Measurements from ENCODE around the gene XRN2. TPM values are rescaled to one million over a fixed set of nuclear protein-coding genes. Genes with fewer than 3 reads are reported as not detected.
A peak's percentile ranks its signal among the peaks of the same experiment; 100 is the strongest.

Gene XRN2
- total RNA-seq, 1 experiment from 2014 or later = 118 TPM

GRCh38 chr20:21312813-21313474 is 9.8 kb downstream of the XRN2 start:
- TF ChIP-seq FOXP1 (CRISPR knock-in tag; IDR thresholded peaks at IDR 0.05; ENCODE audit: borderline replicate concordance) = no peak
- TF ChIP-seq GABPB1 (CRISPR knock-in tag; IDR thresholded peaks at IDR 0.05) = no peak
- TF ChIP-seq NR3C1 (CRISPR knock-in tag; conservative IDR thresholded peaks at IDR 0.05; ENCODE audit: low read depth) = no peak
- no peak for TF ChIP-seq KAT7 (CRISPR knock-in tag; IDR thresholded peaks at IDR 0.05; ENCODE audit: borderline replicate concordance)
- TF ChIP-seq ATF1 (CRISPR knock-in tag; IDR thresholded peaks at IDR 0.05) = no peak
- TF ChIP-seq, protein P1, sequence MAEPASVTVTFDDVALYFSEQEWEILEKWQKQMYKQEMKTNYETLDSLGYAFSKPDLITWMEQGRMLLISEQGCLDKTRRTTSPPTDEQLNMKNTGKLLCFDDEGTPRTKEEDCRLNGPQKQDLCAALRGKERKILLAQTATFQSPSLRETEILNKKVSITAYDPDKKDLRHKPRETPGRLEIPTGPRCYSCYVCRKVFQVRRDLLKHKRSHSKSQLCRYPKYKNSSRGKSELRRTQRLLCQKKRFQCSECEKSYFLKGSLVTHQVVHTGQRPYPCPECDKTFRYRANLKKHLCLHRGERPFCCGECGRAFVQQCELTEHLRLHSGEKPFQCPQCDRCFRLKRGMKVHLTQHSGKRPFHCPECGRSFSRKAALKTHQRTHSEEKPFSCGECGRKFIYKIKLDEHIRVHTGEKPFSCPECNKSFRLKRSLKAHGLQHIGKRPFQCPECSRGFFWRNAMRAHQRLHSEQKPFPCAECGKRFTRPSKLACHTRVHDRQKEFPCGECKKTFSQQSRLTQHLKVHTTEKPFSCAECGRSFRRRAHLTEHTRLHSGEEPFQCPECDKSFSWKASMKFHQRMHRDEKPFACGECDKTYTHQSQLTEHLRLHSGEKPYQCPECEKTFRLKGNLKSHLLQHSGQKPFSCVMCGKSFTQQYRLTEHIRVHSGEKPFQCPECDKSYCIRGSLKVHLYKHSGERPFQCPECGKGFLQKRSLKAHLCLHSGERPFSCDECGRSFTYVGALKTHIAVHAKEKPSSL (CRISPR knock-in tag; conservative IDR thresholded peaks at IDR 0.05) = no peak
- no peak for TF ChIP-seq GRHL2 (CRISPR knock-in tag; IDR thresholded peaks at IDR 0.05; ENCODE audit: insufficient replicate concordance, severe bottlenecking)
- TF ChIP-seq ZNF121 (CRISPR knock-in tag; IDR thresholded peaks at IDR 0.05) = no peak
- TF ChIP-seq, protein P2, sequence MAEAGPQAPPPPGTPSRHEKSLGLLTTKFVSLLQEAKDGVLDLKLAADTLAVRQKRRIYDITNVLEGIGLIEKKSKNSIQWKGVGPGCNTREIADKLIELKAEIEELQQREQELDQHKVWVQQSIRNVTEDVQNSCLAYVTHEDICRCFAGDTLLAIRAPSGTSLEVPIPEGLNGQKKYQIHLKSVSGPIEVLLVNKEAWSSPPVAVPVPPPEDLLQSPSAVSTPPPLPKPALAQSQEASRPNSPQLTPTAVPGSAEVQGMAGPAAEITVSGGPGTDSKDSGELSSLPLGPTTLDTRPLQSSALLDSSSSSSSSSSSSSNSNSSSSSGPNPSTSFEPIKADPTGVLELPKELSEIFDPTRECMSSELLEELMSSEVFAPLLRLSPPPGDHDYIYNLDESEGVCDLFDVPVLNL (CRISPR knock-in tag; IDR thresholded peaks at IDR 0.05; ENCODE audit: borderline replicate concordance, low read depth) = no peak
- no peak for TF ChIP-seq ZNF138 (CRISPR knock-in tag; conservative IDR thresholded peaks at IDR 0.05)
- TF ChIP-seq, protein P3, sequence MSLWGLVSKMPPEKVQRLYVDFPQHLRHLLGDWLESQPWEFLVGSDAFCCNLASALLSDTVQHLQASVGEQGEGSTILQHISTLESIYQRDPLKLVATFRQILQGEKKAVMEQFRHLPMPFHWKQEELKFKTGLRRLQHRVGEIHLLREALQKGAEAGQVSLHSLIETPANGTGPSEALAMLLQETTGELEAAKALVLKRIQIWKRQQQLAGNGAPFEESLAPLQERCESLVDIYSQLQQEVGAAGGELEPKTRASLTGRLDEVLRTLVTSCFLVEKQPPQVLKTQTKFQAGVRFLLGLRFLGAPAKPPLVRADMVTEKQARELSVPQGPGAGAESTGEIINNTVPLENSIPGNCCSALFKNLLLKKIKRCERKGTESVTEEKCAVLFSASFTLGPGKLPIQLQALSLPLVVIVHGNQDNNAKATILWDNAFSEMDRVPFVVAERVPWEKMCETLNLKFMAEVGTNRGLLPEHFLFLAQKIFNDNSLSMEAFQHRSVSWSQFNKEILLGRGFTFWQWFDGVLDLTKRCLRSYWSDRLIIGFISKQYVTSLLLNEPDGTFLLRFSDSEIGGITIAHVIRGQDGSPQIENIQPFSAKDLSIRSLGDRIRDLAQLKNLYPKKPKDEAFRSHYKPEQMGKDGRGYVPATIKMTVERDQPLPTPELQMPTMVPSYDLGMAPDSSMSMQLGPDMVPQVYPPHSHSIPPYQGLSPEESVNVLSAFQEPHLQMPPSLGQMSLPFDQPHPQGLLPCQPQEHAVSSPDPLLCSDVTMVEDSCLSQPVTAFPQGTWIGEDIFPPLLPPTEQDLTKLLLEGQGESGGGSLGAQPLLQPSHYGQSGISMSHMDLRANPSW (CRISPR knock-in tag; conservative IDR thresholded peaks at IDR 0.05; ENCODE audit: low read depth) = no peak
- no peak for TF ChIP-seq JAZF1 (CRISPR knock-in tag; IDR thresholded peaks at IDR 0.05)
- TF ChIP-seq, protein P4, sequence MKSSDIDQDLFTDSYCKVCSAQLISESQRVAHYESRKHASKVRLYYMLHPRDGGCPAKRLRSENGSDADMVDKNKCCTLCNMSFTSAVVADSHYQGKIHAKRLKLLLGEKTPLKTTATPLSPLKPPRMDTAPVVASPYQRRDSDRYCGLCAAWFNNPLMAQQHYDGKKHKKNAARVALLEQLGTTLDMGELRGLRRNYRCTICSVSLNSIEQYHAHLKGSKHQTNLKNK (CRISPR knock-in tag; IDR thresholded peaks at IDR 0.05) = no peak
- ATAC-seq (peak; percentile 36; the same call in 1 of the 2 replicates), DNase-seq (ENCODE audit: low spot score) (no peak)
- Mint-ChIP-seq H3K27ac (0 out of 2 replicates have a peak overlapping the region, but pooled peaks have one; percentile 26), H3K9me3 (no peaks in the 10 kb centered on the region), H3K4me1 (peaks cover 61% of the 10 kb centered on the region), H3K36me3 (peaks cover 10% of the 10 kb centered on the region), H3K4me3 (no peak overlapping the region), H3K27me3 (ENCODE audit: low read depth) (no peaks in the 10 kb centered on the region)
- ChIA-PET POLR2A (no interaction called here), CTCF (interaction anchor here (0.9 kb wide), 1 partner anchor 78 kb away, joined by 5 read pairs; no protein-coding TSS in a partner anchor)

DNA sequence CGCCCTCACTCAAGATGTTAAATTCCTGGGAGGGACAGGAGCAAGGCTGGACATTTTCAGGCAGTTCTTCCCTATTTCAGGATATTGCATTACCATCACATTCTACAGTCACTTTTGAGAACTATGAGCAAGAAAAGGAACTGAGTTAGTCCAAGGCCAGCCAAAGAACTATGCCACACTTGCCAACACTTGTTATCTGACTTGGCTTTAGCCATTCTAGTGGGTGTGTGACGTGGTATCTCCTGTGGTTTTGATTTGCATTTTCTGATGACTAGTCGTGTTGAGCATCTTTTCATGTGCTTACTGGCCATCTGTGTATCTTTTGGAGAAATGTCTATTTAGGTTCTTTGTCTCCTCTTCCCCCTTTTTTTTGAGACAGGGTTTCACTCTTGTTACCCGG is 12.0 kb downstream of the XRN2 start:
- CTCF ChIA-PET = no interaction called here
- Mint-ChIP-seq H3K27me3 (ENCODE audit: low read depth) (no peaks in the 10 kb centered on the region), H3K36me3 (no peaks in the 10 kb centered on the region), H3K27ac (no peak overlapping the region), H3K4me1 (peaks cover 47% of the 10 kb centered on the region), H3K4me3 (no peak overlapping the region), H3K9me3 (peaks cover 4% of the 10 kb centered on the region; the same call in 1 of the 2 replicates)
- TF ChIP-seq ATF1 (CRISPR knock-in tag; IDR thresholded peaks at IDR 0.05) (no peak), CBFB (CRISPR knock-in tag; IDR thresholded peaks at IDR 0.05; ENCODE audit: low read depth) (no peak), AR (CRISPR knock-in tag; IDR thresholded peaks at IDR 0.05) (no peak), ELF4 (CRISPR knock-in tag; IDR thresholded peaks at IDR 0.05; ENCODE audit: low read depth) (no peak)
- DNase-seq (ENCODE audit: low spot score) (no peak), ATAC-seq (no peak; the same call in 1 of the 2 replicates)
- POLR2A ChIA-PET = no interaction called here
